Gastroesophageal sphincter (tissue), 3 donors: Measurements from ENCODE around the gene FHIT.

Source experiments
- CTCF ChIP-seq, 4 experiments: fragments of 200-600 bp in 2 of 4; fragments of 450-650 bp in 2 of 4; sonication (generic) in 1 of 4; IDR thresholded peaks; one replicate each; pipeline ENCODE4 v1.5.1; 2017 to 2019; ENCODE audit warnings: antibody characterized with exemption in 4 of 4, mild to moderate bottlenecking in 2 of 4, moderate library complexity in 2 of 4
- POLR2A ChIP-seq, 2 donors: fragments of 450-650 bp; IDR thresholded peaks; one replicate each; pipeline ENCODE4 v1.6.1; 2017; ENCODE audit warnings: antibody characterized with exemption in 2 of 2, mild to moderate bottlenecking in 2 of 2, moderate library complexity in 1 of 2

DNA sequence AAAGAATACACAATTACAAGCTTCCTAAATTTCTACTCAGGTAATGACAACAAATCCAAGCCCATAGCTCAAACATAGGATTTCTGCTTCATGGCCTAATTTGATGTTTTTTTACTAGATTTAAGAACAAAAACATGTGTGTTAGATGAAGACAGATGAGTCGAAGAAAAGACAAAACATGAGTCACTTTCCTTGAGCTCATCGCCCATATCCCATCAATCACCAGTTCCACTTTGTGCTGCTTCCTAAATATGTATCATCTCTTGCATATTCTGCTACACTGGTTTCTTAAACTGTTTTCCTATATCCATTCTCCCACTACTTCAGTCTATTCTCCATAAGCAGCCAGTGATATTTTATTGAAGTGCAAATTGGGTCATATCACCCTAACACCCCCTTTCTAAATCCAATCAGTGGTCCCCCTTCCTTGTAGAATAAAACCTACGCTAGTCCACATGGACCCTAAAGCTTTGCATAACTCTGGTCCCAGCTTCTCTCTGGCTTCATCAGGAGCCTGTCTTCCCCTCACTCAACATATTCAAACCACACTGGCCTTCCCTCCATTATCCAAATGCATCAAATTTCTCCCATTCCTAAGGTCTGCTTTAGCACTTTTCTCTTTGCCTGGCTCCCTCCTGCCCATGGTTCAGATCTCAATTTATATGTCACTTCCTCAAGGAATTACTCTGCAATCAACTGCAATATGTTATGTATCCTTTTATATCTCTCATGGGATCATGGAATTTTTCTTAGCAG, 1033.9 kb downstream of the FHIT start:
- TF ChIP-seq CTCF (IDR thresholded peaks at IDR 0.05), result no peak
- TF ChIP-seq POLR2A (IDR thresholded peaks at IDR 0.05), result no peak
